ENCODE results near the gene MYOD1. TPM values are rescaled to one million over a fixed set of nuclear protein-coding genes. Genes with fewer than 3 reads are reported as not detected.

Gene MYOD1
- total RNA-seq, 4 donors from 2014 or later = not detected

DNA sequence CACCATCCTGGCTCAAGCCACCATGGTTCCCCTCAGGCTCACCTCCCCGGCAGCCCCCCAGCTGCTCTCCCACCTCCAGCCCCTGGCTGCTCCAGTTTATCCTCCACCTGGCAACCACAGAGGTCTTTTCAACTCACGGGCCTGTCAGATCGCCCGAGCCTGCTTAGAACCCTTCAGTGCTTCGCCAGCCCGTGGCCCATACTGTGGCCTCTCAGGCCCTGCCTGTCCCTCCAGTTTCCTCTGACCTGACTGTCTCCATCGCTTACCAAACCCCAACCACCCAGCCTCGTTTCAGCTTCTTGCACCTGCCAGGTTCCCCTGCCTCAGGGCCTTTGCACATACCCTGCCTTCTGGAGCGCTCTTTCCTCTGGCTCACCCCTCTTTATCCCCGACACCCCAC, 22.1 kb downstream of the MYOD1 start:
- Histone ChIP-seq H3K36me3 (no peaks in the 10 kb centered on the region), H3K27me3 (peaks cover 87% of the 10 kb centered on the region), H3K4me1 (peaks cover 0 to under 1% (median 0%) of the 10 kb centered on the region in 3 donors), H3K4me3 (no peak overlapping the region), H3K27ac (no peak overlapping the region), H3K9me3 (no peaks in the 10 kb centered on the region)
- no peak for ATAC-seq
- 89% methylated on average over 6 to 10 of the region's 10 CpGs for WGBS, 2 donors (ENCODE audit: low coverage in 1 of 2)
- TF ChIP-seq, protein P1, sequence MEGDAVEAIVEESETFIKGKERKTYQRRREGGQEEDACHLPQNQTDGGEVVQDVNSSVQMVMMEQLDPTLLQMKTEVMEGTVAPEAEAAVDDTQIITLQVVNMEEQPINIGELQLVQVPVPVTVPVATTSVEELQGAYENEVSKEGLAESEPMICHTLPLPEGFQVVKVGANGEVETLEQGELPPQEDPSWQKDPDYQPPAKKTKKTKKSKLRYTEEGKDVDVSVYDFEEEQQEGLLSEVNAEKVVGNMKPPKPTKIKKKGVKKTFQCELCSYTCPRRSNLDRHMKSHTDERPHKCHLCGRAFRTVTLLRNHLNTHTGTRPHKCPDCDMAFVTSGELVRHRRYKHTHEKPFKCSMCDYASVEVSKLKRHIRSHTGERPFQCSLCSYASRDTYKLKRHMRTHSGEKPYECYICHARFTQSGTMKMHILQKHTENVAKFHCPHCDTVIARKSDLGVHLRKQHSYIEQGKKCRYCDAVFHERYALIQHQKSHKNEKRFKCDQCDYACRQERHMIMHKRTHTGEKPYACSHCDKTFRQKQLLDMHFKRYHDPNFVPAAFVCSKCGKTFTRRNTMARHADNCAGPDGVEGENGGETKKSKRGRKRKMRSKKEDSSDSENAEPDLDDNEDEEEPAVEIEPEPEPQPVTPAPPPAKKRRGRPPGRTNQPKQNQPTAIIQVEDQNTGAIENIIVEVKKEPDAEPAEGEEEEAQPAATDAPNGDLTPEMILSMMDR (IDR thresholded peaks at IDR 0.05) = no peak
- TF ChIP-seq POLR2A (IDR thresholded peaks at IDR 0.05) (no peak), POLR2AphosphoS5 (IDR thresholded peaks at IDR 0.05) (no peak), EP300 (IDR thresholded peaks at IDR 0.05) (no peak)

DNA sequence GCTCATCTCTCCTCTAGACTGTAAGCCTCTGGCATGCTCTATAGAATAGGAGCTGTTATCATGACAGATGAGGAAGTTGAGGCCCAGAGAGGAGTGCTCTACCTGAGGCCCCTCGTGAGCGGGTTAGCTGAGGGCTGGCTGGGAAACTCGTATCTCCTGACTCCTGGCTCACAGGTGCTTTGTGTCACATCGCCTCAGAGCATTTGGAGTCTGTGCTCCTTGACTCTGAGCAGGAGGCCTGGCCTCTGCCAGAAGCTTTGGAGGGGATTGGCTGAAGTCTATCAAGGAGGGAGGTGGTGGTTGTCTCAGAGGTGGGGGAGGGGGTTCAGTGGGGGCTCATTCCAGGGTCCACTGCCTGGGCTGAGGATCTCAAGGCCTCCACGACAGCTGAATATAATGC, 22.6 kb downstream of the MYOD1 start:
- WGBS, 2 donors (ENCODE audit: low coverage in 1 of 2) = 74% methylated on average over 3 of the region's 5 CpGs; no CpG with 5 or more reads in 1 of the 2 donors
- Histone ChIP-seq H3K4me1 (no peaks in the 10 kb centered on the region), H3K27me3 (peaks cover 84% of the 10 kb centered on the region), H3K27ac (no peak overlapping the region), H3K4me3 (no peak overlapping the region), H3K36me3 (no peaks in the 10 kb centered on the region), H3K9me3 (no peaks in the 10 kb centered on the region)
- ATAC-seq = no peak
- TF ChIP-seq, protein P1 (IDR thresholded peaks at IDR 0.05) = no peak
- TF ChIP-seq POLR2AphosphoS5 (IDR thresholded peaks at IDR 0.05) (no peak), POLR2A (IDR thresholded peaks at IDR 0.05) (no peak), EP300 (IDR thresholded peaks at IDR 0.05) (no peak)

DNA sequence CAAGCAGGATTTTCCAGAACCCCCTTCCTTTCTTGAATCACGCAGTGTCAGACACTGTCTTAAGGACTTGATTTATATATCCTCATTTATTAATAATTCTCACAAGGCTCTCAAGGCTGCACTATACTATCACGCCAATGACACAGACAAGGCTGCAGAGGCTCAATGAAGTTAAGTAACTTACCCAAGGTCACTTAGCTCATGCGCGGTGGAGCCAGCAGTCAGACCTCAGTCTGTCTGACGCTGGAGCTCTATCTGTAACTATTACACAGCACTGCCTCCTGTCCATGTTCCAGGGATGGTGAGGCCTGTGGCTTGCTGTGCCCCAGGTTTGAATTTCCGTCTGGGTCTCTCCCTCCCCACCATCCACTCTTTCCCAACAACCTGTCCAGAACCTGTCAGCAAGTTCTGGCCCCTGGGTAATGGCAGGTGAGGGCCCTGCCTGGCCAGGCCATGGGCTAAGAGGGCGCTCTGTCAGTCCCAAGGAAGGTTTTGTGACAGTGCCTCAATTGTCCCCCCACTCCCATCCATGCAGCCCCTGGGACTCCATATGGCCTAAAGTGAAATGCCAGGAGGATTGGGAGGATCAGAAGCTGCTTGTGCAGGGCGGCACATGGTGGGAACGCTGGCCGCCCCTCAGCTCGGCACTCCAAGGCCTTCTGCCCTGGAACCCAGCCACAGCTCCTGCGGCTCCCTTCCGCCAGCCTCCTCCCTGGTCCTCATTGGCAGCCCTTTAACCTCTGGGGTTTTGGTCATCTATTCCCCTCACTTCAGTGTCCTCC, 23.8 kb downstream of the MYOD1 start:
- TF ChIP-seq POLR2AphosphoS5 (IDR thresholded peaks at IDR 0.05) (no peak), EP300 (IDR thresholded peaks at IDR 0.05) (no peak), POLR2A (IDR thresholded peaks at IDR 0.05) (no peak)
- TF ChIP-seq, protein P1 (IDR thresholded peaks at IDR 0.05) = no peak
- ATAC-seq = no peak

DNA sequence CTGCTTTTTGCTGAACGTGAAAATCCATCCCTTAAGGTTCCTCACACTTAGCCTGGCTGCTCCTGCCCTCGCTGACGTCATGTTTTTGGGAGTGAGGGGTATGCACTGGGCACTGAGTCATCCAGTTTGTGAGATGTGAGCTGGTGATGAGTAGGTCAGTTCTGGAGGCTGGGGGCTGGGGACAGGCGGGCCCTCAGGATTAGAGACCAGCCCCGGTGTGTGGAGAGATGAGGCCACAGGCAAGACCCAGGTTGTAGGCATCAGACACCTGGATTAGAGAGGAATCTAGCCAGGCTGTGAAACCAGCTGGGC, 24.4 kb downstream of the MYOD1 start:
- Histone ChIP-seq H3K27me3 (peaks cover 80% of the 10 kb centered on the region), H3K4me3 (no peak overlapping the region), H3K9me3 (no peaks in the 10 kb centered on the region), H3K4me1 (no peaks in the 10 kb centered on the region), H3K27ac (no peak overlapping the region), H3K36me3 (no peaks in the 10 kb centered on the region)
- TF ChIP-seq EP300 (IDR thresholded peaks at IDR 0.05) (no peak), POLR2A (IDR thresholded peaks at IDR 0.05) (no peak), POLR2AphosphoS5 (IDR thresholded peaks at IDR 0.05) (no peak)
- TF ChIP-seq, protein P1 (IDR thresholded peaks at IDR 0.05) = no peak
- WGBS, 2 donors (ENCODE audit: low coverage in 1 of 2) = no CpG with 5 or more reads among the region's 5 CpGs
- no peak for ATAC-seq

More for the DNA sequence above, 23.8 kb downstream of the MYOD1 start:
- H3K9me3 ChIP-seq = no peaks in the 10 kb centered on the region
- no peak overlapping the region for H3K27ac ChIP-seq
- no peaks in the 10 kb centered on the region for H3K4me1 ChIP-seq
- WGBS, 2 donors (ENCODE audit: low coverage in 1 of 2) = 81 to 93% methylated on average over 5 to 8 of the region's 13 CpGs
- H3K27me3 ChIP-seq = peaks cover 84% of the 10 kb centered on the region
- no peak overlapping the region for H3K4me3 ChIP-seq
- H3K36me3 ChIP-seq = no peaks in the 10 kb centered on the region

Measured in gastroesophageal sphincter (tissue), 4 donors.